ENCODE results near the gene IQSEC1. TPM values are rescaled to one million over a fixed set of nuclear protein-coding genes. Genes with fewer than 3 reads are reported as not detected.
A peak's percentile ranks its signal among the peaks of the same experiment; 100 is the strongest.

IQSEC1 gene
- total and polyA plus RNA-seq, 10 of the 15 experiments (the other 5 are each of a cell fraction or from before 2014, with no cell fraction given), result 0.92 to 55.2 (median 8.5) TPM

- peak; percentile 90; the same call in 1 of the 2 replicates for TF ChIP-seq NFXL1 (IDR thresholded peaks at IDR 0.05; ENCODE audit: borderline replicate concordance)
- TF ChIP-seq RCOR1 (conservative IDR thresholded peaks at IDR 0.05; ENCODE audit: low read depth, low read length), result 0 out of 2 replicates have a peak, but pooled peaks have one; percentile 40
- peak; percentile 77 for TF ChIP-seq TCF3 (IDR thresholded peaks at IDR 0.05; ENCODE audit: borderline replicate concordance, insufficient read depth, low read depth, low read length)
- peak; percentile 72; the same call in 1 of the 2 replicates for TF ChIP-seq TBL1XR1 (IDR thresholded peaks at IDR 0.05; ENCODE audit: low read depth, low read length)
- peak; percentile 96; the same call in 1 of the 2 replicates for TF ChIP-seq HDGF (IDR thresholded peaks at IDR 0.05)
- 0 out of 2 replicates have a peak, but pooled peaks have one; percentile 6 for TF ChIP-seq RAD21 (IDR thresholded peaks at IDR 0.05; ENCODE audit: insufficient read depth, low read depth, low read length)
- TF ChIP-seq IKZF2 (IDR thresholded peaks at IDR 0.05), result peak; percentile 70 to 77
- TF ChIP-seq POU2F2 (IDR thresholded peaks at IDR 0.05; ENCODE audit: borderline replicate concordance, low read depth, low read length), result peak; percentile 59; the same call in 1 of the 3 replicates
- TF ChIP-seq IKZF1 (conservative IDR thresholded peaks at IDR 0.05), result peak; percentile 54
- peak; percentile 48 for TF ChIP-seq SMAD1 (IDR thresholded peaks at IDR 0.05; ENCODE audit: low read depth, partially characterized antibody)
- peak; percentile 77; the same call in 1 of the 2 replicates for TF ChIP-seq MLLT1 (IDR thresholded peaks at IDR 0.05)
- TF ChIP-seq EED (IDR thresholded peaks at IDR 0.05; ENCODE audit: low read depth), result peak; percentile 66
- TF ChIP-seq EGR1 (IDR thresholded peaks at IDR 0.05; ENCODE audit: borderline replicate concordance in 1 of 2, low read depth in 2 of 2, low read length in 2 of 2), result no peak
- TF ChIP-seq ATF7 (IDR thresholded peaks at IDR 0.05; ENCODE audit: low read depth), result peak; percentile 53; the same call in 1 of the 2 replicates
- TF ChIP-seq CHD2 (IDR thresholded peaks at IDR 0.05; ENCODE audit: borderline replicate concordance, low read depth, low read length), result peak; percentile 85
- TF ChIP-seq SIN3A (IDR thresholded peaks at IDR 0.05; ENCODE audit: low read depth, low read length), result peak; percentile 79
- TF ChIP-seq RB1 (IDR thresholded peaks at IDR 0.05; ENCODE audit: borderline replicate concordance), result 0 out of 2 replicates have a peak, but pooled peaks have one; percentile 29
- TF ChIP-seq EP300 (IDR thresholded peaks at IDR 0.05; ENCODE audit: borderline replicate concordance in 1 of 2, control insufficient read depth in 1 of 2, low read depth in 2 of 2, low read length in 2 of 2), result peak; percentile 38 to 67; a peak in 2 of 4 replicates
- TF ChIP-seq BCL11A (IDR thresholded peaks at IDR 0.05; ENCODE audit: low read depth, low read length), result no peak
- no peak for TF ChIP-seq MEF2B (IDR thresholded peaks at IDR 0.05; ENCODE audit: partially characterized antibody, poor library complexity, severe bottlenecking)
- peak; percentile 40; the same call in 1 of the 2 replicates for TF ChIP-seq POLR2AphosphoS2 (IDR thresholded peaks at IDR 0.05; ENCODE audit: low read depth, low read length)
- TF ChIP-seq NBN (IDR thresholded peaks at IDR 0.05), result peak; percentile 91
- TF ChIP-seq SPI1 (IDR thresholded peaks at IDR 0.05; ENCODE audit: borderline replicate concordance, insufficient read depth, low read depth, low read length), result peak; percentile 80; the same call in 1 of the 2 replicates
- TF ChIP-seq ZNF384 (IDR thresholded peaks at IDR 0.05; ENCODE audit: borderline replicate concordance, low read depth, low read length), result no peak
- peak; percentile 33; the same call in 1 of the 2 replicates for TF ChIP-seq MAX (IDR thresholded peaks at IDR 0.05; ENCODE audit: low read depth, low read length)
- peak; percentile 40 for TF ChIP-seq BACH1 (IDR thresholded peaks at IDR 0.05; ENCODE audit: borderline replicate concordance)
- TF ChIP-seq RELB (IDR thresholded peaks at IDR 0.05; ENCODE audit: low read depth), result peak; percentile 67; the same call in 1 of the 2 replicates
- TF ChIP-seq CREM (IDR thresholded peaks at IDR 0.05; ENCODE audit: low read depth), result peak; percentile 75
Measured at GRCh38 chr3:13016083-13016720, 57.0 kb downstream of the IQSEC1 start (continued).

All from GM12878 (cell line).